HG03280 (cell line): ENCODE measurements around the gene FOXN3.

Experiments used
- ATAC-seq: cut with Tn5 transposase; IDR thresholded peaks from one replicate; pipeline ENCODE4 v1.9.1; 2021; ENCODE audit warnings: mild to moderate bottlenecking, moderate library complexity; ENCODE audit not compliant: unreplicated experiment

FOXN3 gene

DNA sequence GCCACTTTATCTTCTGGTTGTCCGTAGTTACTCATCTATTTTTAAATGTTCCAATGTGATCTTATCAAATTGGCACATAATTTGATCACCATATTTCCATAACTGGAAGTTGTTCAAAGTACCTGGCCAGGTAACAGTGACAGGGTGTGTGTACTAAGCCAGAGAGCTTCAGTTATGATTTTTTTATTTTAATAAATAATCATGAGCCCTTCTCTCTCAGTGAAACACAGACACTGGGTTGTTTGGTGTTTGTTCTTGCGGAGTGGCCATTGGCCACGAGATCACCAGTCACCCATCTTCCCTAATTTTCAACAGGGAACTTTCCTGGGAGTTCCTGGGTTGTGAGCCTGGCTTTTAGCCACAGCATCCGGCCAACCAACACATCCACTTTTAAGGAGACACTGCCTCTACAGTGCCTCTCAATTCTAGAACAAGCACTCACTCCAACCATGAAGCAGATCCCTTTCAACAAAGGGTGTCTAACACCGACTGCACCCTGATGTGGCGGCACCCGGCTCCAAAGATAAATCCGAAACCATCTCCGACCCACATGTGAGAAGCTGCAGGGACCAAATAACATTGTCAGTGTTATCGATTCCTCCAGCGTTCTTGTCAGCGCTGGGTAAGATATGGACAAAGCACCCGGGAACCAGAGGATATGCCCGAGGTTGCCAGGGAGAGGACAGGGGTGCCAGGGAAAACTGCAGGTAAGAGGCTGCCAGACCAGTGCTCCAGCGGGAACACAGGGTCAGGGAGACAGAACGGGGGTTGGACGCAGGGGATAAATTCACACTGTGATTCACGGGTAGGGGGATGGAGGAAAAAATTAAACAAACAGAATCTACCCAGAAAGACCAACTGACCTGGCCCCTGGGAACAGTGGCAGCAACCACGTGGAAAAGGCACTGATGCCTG lies 49.9 kb downstream of the FOXN3 start:
- no peak for ATAC-seq

DNA sequence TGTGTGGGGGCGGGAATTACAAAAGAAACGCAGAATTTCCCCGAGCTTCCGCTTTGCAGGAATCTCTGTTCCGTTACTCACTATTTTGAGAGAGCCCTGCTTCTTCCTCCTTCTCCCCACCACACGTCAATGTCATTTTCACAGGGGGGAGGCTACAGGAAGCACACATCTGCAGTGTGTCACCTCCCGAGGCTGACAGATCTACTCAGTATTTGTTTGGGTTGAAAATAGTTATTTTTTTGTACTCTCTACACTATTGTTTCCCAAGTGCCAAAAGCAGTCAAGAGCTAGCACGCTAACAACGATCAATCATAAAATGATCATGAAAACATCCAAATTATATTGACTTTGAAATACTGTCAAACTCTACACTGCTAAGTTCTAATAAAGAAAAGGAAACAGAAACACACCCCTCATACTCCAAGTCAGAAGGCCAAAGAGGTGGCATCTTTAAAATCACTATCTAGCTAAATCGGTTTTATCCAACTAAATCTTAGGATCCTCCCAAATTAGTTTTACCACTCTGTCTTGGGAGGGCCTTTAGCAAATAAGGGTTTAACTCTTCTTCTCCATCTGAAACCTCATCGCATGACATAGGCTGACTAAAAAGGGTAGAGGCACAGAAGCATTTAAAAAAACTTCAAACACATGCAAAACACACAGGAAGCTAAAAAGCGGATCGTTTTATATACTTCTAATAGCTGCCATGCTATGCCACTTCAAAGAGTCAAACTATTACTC lies 51.8 kb downstream of the FOXN3 start:
- ATAC-seq = peak; percentile 89

DNA sequence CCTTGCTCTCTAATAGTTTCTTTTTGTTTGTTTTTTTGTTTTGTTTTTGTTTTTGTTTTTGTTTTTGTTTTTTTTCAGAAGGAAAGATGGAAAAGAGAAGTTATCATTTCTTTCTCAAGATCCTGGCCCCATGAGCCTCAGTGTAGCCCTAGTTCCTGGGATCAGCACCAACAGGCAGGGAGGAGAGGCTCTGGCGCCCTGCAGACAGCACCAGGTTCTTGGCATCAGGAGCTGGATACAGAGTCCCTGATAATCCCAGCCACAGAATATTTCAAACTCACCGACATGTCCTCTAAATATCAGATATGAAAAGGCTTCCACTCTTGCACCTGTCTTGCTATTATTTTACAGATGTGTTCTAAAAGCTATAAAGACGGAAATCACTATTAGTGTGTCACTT lies 52.7 kb downstream of the FOXN3 start:
- no peak for ATAC-seq

DNA sequence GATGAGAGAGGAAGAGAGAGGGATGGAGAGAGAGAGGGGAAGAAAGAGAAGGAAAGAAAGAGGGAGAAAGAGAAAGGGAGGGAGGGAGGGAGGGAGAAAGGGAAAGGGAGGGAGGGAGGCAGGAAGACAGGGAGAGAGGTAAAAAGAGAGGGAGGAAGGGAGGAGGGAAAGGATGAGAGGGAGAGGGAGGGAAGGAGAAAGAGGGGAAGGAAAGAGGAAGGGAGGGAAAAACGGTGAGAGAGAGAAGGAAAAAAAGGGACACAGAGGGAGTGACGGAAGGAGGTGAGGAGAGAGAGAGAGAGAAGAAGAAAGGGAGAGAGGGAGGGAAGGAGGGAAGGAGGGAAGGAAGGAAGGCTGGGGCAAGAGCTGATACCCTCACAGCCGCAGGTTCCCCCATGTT lies 56.8 kb downstream of the FOXN3 start:
- ATAC-seq = no peak

DNA sequence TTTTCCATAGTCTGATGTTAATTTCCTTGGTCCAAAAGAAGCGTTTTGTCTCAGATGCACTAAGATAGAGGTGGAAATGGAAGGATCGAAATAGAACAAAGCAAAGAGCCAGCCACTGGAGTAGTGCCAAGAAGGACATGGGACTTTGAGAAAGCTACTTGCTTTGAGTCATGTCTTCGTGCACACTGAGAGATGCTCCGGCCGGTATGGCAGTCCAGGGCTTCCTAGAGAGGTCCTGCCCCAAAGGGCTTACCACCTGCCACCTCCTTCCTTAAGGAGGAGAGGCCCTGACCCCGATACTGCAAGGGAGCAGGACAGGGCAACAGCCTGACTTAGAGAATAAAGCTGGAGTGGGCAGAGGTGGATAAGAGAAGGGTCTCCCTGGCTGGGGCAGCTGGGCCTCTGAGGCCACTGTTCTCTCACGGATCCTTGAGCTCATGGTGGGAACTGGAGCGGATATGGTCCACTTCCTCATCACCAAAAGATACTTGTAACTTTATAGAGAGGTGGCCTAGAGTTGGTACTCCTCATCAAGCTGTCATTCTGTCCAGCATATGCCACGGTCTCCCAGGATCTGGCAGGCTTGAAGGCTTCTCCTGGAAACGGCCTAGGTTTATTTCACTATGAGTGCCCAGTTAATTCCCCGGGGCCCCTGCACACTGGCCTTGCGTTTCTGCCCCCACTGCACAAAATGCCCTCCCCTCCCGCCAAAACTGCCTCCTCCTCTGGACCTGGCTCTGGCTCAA lies 57.4 kb downstream of the FOXN3 start:
- ATAC-seq = no peak

DNA sequence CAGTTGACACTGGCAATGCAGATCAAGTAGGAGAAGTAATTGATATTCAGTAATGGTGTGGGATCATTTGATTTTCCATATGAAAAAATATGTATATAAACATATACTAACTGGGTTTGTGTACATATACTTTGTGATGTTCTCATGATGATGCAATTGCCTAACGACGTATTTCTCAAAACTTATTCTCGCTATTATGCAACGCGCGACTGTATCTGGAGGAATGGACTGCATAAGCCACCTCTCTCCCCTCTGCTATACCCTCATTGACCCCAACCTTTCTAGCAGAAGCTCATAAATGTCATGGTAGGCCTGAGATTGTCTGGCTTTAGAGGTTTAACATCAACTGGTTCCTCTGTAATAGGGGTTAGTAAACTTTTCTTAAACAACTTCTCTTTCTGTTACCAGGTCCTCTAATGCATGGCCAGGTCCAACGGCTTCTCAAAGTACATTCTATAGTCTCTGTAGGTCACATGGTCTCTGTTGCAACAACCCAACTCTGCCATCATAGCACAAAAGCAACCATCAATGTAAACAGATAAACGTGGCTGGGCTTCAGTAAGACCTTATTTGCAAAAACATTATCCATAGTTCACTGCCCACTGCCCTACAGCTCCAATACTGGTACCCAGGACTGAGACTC lies 59.3 kb downstream of the FOXN3 start:
- no peak for ATAC-seq

DNA sequence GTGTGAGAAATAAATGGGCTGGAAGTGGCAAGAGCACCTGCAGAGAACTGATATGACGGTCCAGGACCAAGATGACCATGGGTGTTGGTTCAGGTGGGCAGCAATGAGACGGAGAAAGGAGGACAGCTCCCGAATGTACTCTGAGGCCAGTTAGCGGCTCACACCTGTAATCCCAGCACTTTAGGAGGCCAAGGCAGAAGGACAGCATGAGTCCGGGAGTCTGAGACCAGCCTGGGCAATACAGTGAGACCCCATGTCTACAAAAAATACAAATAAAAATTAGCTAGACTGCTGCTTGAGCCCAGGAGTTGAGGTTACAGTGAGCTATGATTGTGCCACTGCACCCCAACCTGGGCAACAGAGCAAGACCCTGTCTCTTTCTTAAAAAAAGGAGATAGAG lies 60.1 kb downstream of the FOXN3 start:
- no peak for ATAC-seq

DNA sequence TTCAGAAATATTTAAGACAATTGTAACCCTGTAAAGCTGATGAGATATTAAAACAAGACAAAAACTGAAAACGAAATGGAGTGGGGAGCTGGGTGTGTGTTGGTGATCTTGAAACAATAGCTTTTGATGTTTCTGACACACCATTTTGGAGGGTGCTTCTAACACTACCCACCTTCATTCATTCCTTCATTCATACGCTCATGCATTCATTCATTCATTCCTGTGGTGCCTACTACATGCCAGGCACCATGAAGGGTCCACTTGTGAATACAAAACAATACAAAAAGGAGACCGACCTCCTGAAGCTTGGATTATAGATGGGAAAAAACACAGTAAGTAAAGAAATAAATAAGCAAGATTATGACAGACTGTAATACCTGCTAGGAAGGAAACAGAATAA lies 60.5 kb downstream of the FOXN3 start:
- no peak for ATAC-seq

DNA sequence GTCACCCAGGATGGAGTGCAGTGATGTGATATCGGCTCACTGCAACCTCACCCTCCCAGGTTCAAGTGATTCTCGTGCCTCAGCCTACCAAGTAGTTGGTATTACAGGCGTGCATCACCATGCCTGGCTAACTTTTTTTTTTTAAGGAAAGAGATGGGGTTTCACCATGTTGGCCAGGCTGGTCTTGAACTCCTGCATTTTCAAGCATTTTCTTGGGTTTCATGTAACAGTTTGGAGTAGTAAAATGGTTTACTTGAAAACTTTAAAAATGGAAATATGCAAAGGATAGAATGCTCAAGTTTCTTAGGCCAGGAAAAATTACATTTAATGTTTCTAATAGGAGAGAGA lies 63.3 kb downstream of the FOXN3 start:
- ATAC-seq = no peak

DNA sequence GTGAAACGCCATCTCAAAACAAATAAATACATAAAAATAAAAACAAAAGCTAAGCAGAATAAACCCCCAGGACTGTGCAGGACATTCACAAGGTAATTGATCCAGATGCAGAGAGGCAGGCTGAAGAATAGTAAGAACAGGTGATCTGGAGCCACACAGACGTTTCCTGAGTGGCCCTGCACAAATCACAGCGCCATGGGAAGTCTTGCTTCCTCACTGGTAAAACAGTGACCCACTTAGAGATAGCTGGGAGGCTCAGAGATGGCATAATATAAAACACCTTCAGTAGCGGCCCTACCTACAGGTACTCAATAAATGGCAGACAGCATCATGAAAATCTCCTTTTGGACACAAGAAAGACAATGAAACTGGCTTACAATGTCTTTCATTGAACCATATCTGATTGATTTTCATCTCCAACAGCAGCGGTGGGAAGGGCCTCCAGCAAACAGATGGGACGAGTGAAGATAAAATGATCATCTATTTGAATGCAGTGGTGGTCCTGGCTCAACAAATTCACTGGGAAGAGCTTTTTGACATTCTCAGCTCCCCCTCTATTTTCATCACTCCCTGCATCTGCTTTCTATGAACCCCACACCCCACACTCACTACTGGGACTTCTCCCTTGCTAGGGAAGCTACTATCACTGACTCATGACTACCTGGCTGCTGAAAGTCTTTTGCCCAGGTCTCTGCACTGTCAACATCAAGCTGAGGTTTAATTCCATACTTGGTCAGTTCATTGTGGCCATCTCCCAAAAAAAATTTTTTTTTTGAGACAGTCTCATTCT lies 63.9 kb downstream of the FOXN3 start:
- no peak for ATAC-seq

DNA sequence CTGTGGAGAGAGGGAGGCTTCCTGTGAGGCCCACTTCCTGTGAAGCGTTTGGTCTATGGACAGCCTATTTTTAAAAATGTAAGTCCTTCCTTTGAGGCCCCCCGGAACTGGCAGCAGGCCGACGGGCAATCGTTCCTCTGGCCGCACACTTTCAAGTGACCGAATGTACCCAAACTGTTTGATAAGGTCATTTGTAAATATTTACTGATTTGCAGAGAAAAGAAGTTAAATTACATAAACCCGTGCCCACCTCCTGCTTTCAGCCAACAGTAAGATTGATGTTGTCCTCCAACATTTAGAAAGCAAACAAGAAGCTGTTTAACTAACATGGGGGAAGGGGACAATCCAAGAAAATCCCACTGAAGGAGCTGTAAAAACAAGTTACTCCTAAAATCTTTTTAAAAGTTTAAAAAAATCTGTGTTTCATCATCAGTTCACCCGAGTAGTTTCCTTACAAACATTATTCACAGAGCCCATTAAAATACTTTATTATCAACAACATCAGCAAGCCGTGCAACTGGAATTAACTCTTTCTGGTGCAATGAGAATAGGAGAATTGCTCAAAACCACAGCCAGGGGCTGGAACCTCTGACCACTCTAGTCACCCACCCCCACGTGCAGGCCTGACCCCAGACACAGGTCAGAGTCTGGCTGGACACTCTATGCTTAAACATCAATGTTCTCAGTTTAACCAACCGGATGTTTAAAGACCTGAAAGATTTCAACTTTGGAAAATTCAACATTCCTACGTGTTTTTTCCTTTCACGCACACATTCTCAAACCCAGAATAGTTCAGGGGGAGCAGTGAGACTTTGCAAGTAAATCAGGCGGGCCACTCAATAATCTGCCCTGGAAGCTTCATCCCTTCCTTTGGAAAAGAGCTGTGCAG lies 65.3 kb downstream of the FOXN3 start:
- peak; percentile 74 for ATAC-seq

DNA sequence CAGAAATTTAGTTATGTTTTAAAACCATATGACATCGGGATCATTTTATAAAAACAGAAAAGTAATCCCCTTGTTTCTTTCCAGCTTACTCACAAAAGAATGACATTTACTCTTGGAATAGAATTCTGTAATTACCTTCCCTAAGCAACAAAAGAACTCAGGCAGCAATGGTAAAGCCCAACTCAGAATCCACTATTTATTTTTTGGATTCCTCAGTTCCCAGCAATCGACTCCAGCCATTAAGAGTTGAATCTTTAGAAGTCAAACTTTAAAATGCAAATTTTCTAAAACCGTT lies 65.9 kb downstream of the FOXN3 start:
- no peak for ATAC-seq

DNA sequence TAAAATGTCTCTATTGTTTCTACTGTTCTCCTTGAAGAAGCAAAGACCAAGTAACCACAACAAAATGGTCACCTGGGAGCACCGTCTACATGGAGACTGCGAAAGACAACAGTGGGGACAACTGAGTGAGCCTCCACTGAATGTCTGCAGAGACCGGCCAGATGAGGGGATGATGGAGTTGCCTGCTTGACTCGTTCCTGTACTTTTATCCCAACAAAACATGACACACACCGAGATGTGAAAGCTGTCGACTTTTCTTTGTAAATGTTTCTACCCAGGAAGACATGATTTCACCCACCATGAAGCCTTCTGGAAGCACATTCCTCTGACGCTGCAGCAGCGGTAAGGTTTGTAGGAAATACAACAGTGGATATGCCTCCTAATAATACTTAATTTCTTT lies 66.9 kb downstream of the FOXN3 start:
- no peak for ATAC-seq

DNA sequence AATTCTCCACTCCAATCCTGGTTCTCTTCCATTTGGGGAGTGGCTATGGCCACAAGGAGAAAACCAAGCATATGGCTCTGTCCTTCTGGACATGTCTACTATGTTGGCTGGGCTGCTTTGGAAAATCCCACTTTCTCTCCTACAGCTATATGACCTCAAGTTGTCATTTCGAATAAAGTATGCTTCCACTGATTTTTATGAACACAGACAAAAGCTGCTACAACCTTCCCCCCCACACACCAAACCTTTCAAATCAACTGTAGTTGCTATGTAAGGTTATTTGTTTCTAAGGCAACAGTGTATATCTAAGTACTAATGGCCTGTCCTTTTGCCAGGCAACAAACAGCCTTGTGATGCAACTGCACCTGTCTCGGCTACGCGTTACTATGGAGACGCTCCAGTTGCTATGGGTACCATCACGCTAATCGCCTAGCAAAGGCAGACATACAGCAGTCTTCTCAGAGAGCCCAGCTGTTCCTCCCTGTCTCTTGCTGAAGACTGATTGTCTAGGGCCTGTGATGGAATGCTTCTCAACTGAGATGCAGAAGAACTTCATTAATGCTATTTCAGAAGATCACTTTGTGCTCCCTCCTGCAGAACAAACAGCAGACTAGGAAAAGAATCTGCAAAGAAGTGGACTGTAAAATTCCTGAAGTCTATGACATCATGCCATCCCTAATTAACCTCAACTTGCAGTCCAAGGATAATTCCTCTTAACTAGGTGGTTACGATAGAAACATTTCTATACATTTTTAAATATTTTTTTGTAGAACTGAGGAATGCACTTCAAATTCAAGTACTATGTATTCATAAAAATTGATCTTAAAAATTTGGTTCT lies 67.6 kb downstream of the FOXN3 start:
- ATAC-seq = no peak

DNA sequence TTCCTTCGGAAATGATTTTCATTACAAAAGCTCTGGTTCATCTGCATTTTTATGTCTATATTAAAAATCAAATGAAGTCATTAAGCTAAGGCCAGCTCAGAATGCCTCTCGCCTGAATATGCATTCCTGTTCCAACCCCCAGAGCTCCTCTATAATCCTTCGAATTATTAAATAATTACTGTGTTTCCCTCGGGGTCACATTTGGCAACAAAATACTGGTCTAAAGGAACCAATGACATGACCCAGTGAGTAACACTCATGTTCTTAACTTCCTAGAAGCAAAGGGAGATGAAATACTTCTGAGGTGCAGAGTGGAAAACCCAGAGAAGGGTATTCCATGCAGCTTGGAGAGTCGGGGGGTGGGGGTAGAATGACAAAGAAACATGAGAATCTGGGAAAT lies 68.3 kb downstream of the FOXN3 start:
- ATAC-seq = no peak

DNA sequence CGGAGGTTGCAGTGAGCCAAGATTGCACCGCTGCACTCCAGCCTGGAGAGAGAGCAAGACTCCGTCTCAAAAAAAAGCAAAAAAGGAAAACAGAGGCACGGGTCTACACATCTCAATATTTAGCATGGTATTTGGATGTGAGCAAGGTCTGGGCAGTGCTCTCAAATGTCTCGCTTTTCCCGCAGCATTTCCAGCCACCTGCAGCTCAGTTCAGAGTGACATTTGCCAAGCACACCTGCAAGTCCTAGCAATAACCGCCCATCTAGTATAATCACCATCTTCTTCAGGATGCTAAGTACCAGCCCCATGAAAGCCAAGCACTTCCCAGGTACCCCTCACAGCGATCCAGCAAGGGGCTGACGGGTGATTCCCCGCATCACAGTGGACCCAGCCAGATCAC lies 69.1 kb downstream of the FOXN3 start:
- no peak for ATAC-seq

DNA sequence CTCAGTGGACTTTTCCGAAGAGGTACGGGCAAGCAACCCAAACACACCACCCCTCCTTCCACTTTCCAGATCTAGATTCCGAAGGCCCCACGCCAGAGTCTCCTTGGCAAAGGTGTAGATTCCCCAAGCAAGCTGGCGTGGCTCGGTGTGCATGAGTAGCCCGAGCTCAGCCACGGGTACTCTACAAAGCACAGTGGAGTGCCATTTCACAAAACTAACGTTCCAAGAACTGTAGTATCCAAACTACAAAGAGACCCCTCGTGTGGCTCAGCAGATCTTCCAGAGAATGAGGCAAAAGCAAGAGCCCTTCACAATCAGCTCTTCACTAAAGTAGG lies 72.1 kb downstream of the FOXN3 start:
- no peak for ATAC-seq

DNA sequence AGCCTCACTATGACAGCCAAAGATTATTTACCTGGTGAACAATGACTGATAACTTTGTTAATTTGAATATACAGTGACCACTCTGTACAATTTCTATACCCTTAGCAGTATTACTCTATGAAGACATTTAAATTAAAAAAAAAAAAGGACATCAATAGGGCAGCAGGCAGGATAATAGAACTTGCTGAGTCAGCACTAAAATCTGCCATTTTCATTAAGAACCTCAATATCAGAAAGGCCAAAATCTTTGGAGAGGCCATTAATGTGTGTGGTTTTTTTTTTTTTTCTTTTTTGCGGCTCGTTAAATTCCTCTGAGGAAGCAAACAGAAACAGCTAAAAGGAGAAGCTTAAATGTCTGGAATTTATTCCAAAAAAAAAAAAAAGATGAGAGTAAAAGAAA lies 73.7 kb downstream of the FOXN3 start:
- ATAC-seq = no peak

DNA sequence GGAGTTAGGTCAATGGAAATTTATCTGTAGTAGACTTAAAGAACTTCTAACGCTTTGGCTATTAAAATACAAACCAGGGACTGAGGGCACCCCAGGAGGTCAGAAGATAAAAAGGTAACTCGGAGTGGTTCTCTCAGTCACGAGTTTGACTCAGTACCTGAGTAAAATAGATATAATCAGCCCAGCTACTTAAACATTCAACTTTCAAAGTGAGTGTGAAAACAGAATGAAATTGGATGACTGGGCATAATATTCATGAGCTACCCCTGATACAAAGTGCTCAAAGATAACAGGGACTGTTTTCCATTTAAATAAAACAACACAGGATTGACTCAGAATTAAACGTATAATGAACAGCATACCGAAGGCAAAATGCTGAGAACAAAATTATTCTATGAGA lies 75.0 kb downstream of the FOXN3 start:
- ATAC-seq = no peak
